ENCODE data around the gene TTYH2. TPM values are rescaled to one million over a fixed set of nuclear protein-coding genes. Genes with fewer than 3 reads are reported as not detected.
A peak's percentile ranks its signal among the peaks of the same experiment; 100 is the strongest.

Gene TTYH2
- total and polyA plus RNA-seq, 2 donors (not counting 1 experiment from before 2014, with no cell fraction given): 3.0 to 3.1 TPM

DNA sequence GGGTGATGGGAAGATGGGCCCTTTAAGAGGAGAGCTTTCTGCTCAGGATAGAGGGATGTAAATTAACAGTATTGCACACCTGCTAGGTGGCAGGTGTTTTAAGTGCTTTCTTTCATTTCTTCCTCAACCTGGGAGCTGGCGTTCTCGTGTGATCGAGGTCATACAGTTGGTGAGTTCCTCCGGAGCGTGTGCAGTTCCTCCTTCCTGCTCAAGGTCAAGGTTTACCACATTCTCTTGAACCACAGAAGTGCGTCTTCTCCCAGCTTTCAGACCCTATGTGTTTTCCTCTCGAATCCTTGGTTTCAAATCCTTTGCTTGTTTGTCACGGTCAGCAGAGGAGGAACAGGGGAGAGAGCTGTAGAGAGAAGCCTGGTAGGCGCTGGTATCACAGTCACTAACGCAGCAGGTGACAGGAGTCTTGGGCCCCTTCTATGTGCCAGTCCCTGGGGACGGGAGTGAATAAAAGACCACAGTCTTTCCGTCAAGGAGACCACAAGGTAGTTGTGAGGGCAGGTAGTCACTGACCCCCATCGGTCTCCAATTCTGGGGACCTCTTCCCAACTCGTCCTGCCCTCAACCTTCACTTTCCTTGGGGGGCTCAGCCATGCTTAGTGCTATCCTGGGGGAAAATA, 61.5 kb downstream of the TTYH2 start:
- H3K4me1 Mint-ChIP-seq: peaks cover 14% of the 10 kb centered on the region
- Histone ChIP-seq H2AFZ (ENCODE audit: insufficient read depth, low read depth, low read length, poor library complexity, severe bottlenecking) (no peak overlapping the region), H3K36me3 (replicated peaks in 1 of 2; ENCODE audit: control extremely low read depth in 1 of 2, control insufficient read depth in 1 of 2, extremely low read depth in 1 of 2, insufficient read depth in 2 of 2, low read length in 1 of 2) (no peaks in the 10 kb centered on the region), H3K27me3 (replicated peaks in 1 of 4; ENCODE audit: control extremely low read depth in 1 of 4, control insufficient read depth in 3 of 4, insufficient read depth in 4 of 4, low read length in 3 of 4) (peaks cover 0 to 9% (median 0%) of the 10 kb centered on the region in 4 experiments), H3K27ac (ENCODE audit: low read length in 2 of 2) (no peak overlapping the region), H3K9me3 (ENCODE audit: control extremely low read depth in 1 of 3, control insufficient read depth in 2 of 3, insufficient read depth in 1 of 3, low read length in 2 of 3) (no peaks in the 10 kb centered on the region), H3K79me2 (ENCODE audit: control insufficient read depth, insufficient read depth, low read length) (no peaks in the 10 kb centered on the region), H3K4me1 (ENCODE audit: control insufficient read depth in 2 of 2, insufficient read depth in 2 of 2, low read length in 2 of 2) (peaks cover 12 to 15% of the 10 kb centered on the region in 2 donors), H3K9ac (ENCODE audit: low read length) (peak overlapping the region; percentile 29), H3K4me2 (replicated peaks; ENCODE audit: low read depth, low read length, poor library complexity, severe bottlenecking) (peak overlapping the region; percentile 59), H4K20me1 (ENCODE audit: control insufficient read depth, insufficient read depth, low read length, poor library complexity, severe bottlenecking) (no peaks in the 10 kb centered on the region), H3K4me3 (ENCODE audit: control extremely low read depth in 1 of 5, extremely low read depth in 1 of 5, insufficient read depth in 1 of 5, low read depth in 2 of 5, low read length in 4 of 5) (no peak overlapping the region)
- ChIA-PET POLR2A (no interaction called here), CTCF (no interaction called here)
- no peak for ATAC-seq (ENCODE audit: low read depth)
- peak overlapping the region; percentile 29 for H3K4me3 Mint-ChIP-seq
- no peak overlapping the region for H3K27ac Mint-ChIP-seq
- intact Hi-C loops (cut with micrococcal nuclease): no loop called here
- H3K27me3 Mint-ChIP-seq: peaks cover 41% of the 10 kb centered on the region
- TF ChIP-seq, protein P1, sequence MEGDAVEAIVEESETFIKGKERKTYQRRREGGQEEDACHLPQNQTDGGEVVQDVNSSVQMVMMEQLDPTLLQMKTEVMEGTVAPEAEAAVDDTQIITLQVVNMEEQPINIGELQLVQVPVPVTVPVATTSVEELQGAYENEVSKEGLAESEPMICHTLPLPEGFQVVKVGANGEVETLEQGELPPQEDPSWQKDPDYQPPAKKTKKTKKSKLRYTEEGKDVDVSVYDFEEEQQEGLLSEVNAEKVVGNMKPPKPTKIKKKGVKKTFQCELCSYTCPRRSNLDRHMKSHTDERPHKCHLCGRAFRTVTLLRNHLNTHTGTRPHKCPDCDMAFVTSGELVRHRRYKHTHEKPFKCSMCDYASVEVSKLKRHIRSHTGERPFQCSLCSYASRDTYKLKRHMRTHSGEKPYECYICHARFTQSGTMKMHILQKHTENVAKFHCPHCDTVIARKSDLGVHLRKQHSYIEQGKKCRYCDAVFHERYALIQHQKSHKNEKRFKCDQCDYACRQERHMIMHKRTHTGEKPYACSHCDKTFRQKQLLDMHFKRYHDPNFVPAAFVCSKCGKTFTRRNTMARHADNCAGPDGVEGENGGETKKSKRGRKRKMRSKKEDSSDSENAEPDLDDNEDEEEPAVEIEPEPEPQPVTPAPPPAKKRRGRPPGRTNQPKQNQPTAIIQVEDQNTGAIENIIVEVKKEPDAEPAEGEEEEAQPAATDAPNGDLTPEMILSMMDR (IDR thresholded peaks at IDR 0.05): no peak
- TF ChIP-seq EZH2 (IDR thresholded peaks at IDR 0.05; ENCODE audit: borderline replicate concordance, insufficient read depth, low read depth, low read length, poor library complexity, severe bottlenecking): no peak
- WGBS (ENCODE audit: insufficient coverage): 25% methylated on average over 10 of the region's 14 CpGs
- H3K9me3 Mint-ChIP-seq (ENCODE audit: insufficient read depth): no peaks in the 10 kb centered on the region
- no peak for DNase-seq

DNA sequence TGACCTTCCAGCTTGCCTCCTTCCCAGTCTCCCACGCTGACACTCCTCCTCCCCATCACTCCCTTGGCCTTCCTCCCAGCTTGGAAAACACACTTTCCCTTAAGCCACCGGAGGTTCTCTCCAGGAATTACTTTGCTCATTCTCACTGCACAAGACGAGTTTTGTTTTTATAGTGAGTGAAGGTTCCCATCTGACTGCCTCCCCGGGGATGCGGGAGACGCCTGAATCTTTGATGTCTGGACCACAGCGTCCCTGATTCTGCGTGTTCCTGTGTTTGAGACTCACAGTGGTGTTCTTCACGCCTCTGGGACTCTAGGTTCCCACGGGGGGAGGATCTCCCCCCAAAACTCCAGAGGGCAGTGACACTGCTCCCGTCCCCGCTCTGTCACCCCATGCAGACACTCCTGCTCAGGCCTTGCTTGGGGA, 62.7 kb downstream of the TTYH2 start:
- CTCF ChIA-PET: interaction anchor here (0.9 kb wide), 1 partner anchor 25 kb away, joined by 3 read pairs; no protein-coding TSS in a partner anchor
- Histone ChIP-seq H3K4me3 (ENCODE audit: control extremely low read depth in 1 of 5, extremely low read depth in 1 of 5, insufficient read depth in 1 of 5, low read depth in 2 of 5, low read length in 4 of 5) (no peak overlapping the region), H3K79me2 (ENCODE audit: control insufficient read depth, insufficient read depth, low read length) (no peaks in the 10 kb centered on the region), H3K27ac (ENCODE audit: low read length in 2 of 2) (no peak overlapping the region), H3K27me3 (replicated peaks in 1 of 4; ENCODE audit: control extremely low read depth in 1 of 4, control insufficient read depth in 3 of 4, insufficient read depth in 4 of 4, low read length in 3 of 4) (peaks cover 0 to 9% (median 0%) of the 10 kb centered on the region in 4 experiments), H3K4me1 (ENCODE audit: control insufficient read depth in 2 of 2, insufficient read depth in 2 of 2, low read length in 2 of 2) (peaks cover 12 to 23% of the 10 kb centered on the region in 2 donors), H3K36me3 (replicated peaks in 1 of 2; ENCODE audit: control extremely low read depth in 1 of 2, control insufficient read depth in 1 of 2, extremely low read depth in 1 of 2, insufficient read depth in 2 of 2, low read length in 1 of 2) (no peaks in the 10 kb centered on the region), H3K4me2 (replicated peaks; ENCODE audit: low read depth, low read length, poor library complexity, severe bottlenecking) (no peak overlapping the region), H3K9ac (ENCODE audit: low read length) (no peak overlapping the region), H4K20me1 (ENCODE audit: control insufficient read depth, insufficient read depth, low read length, poor library complexity, severe bottlenecking) (no peaks in the 10 kb centered on the region), H2AFZ (ENCODE audit: insufficient read depth, low read depth, low read length, poor library complexity, severe bottlenecking) (no peak overlapping the region), H3K9me3 (ENCODE audit: control extremely low read depth in 1 of 3, control insufficient read depth in 2 of 3, insufficient read depth in 1 of 3, low read length in 2 of 3) (no peaks in the 10 kb centered on the region)
- POLR2A ChIA-PET: no interaction called here
- TF ChIP-seq, protein P1 (IDR thresholded peaks at IDR 0.05): no peak
- no peak for TF ChIP-seq EZH2 (IDR thresholded peaks at IDR 0.05; ENCODE audit: borderline replicate concordance, insufficient read depth, low read depth, low read length, poor library complexity, severe bottlenecking)
- ATAC-seq (ENCODE audit: low read depth) (no peak), DNase-seq (no peak)
- Mint-ChIP-seq H3K27me3 (peaks cover 37% of the 10 kb centered on the region), H3K9me3 (ENCODE audit: insufficient read depth) (no peaks in the 10 kb centered on the region), H3K4me3 (no peak overlapping the region), H3K4me1 (peaks cover 16% of the 10 kb centered on the region), H3K27ac (no peak overlapping the region)
- 85% methylated on average over 6 of the region's 12 CpGs for WGBS (ENCODE audit: insufficient coverage)
- intact Hi-C loops (cut with micrococcal nuclease): no loop called here
